Esophagus muscularis mucosa (tissue), 4 donors: ENCODE results near the gene IGFLR1.

Experiments
- CTCF ChIP-seq, 3 experiments: fragments of 200-600 bp in 2 of 3; fragments of 450-650 bp in 1 of 3; sonication (generic) in 2 of 3; IDR thresholded peaks; one replicate each; pipeline ENCODE4 v1.5.1; 2017 to 2019; ENCODE audit warnings: antibody characterized with exemption in 3 of 3, mild to moderate bottlenecking in 2 of 3, moderate library complexity in 1 of 3
- EP300 ChIP-seq: sonication (generic); formaldehyde crosslinking; IDR thresholded peaks from one replicate; pipeline ENCODE4 v1.6.1; 2017; ENCODE audit warnings: antibody characterized with exemption
- POLR2AphosphoS5 ChIP-seq, 2 donors: sonication (generic); formaldehyde crosslinking; IDR thresholded peaks; one replicate each; pipeline ENCODE4 v1.6.1; 2017; ENCODE audit warnings: antibody characterized with exemption in 2 of 2

- TF ChIP-seq POLR2AphosphoS5 (IDR thresholded peaks at IDR 0.05) (no peak), EP300 (no peak), CTCF (IDR thresholded peaks at IDR 0.05) (no peak)
Measured at GRCh38 chr19:35730326-35730725, 11.9 kb downstream of the IGFLR1 start.
